Stimulated activated CD4-positive, alpha-beta T cell treated with anti-CD3 and anti-CD28 coated beads, Interleukin-12 subunit alpha, Interleukin-12 subunit beta, amount 100 ng/mL, for 24 hours (primary cell): ENCODE data around the gene QRFP.
"Not testable (repeated sequence)": the region's sequence is repeated elsewhere in the genome, so short reads cannot be mapped to it uniquely, and the experiment has no call there.

ENCODE experiments used
- DNase-seq, 2 experiments: peaks; one replicate each; pipeline ENCODE4 v3.0.0-alpha.2; 2020; ENCODE audit warnings: low read depth in 2 of 2

The QRFP gene

GRCh38 chr9:130849356-130849755 is 47.3 kb downstream of the QRFP start:
- no peak for DNase-seq

GRCh38 chr9:130848514-130848913 is 48.1 kb downstream of the QRFP start:
- not testable (repeated sequence) for DNase-seq

- no peak for DNase-seq
These were observed 49.0 kb downstream of the QRFP start for GRCh38 chr9:130847306-130848217.

- DNase-seq, result no peak
These were observed 49.9 kb downstream of the QRFP start for GRCh38 chr9:130846487-130847305.

GRCh38 chr9:130845901-130846481 is 50.6 kb downstream of the QRFP start:
- no peak for DNase-seq

GRCh38 chr9:130845254-130845653 is 51.4 kb downstream of the QRFP start:
- DNase-seq, result no peak

GRCh38 chr9:130844044-130844451 is 52.6 kb downstream of the QRFP start:
- DNase-seq, result no peak

GRCh38 chr9:130843049-130843908 is 53.3 kb downstream of the QRFP start:
- no peak for DNase-seq
